GM19455 (cell line): ENCODE results near the gene DPF3.
"Not testable (repeated sequence)": the region's sequence is repeated elsewhere in the genome, so short reads cannot be mapped to it uniquely, and the experiment has no call there.

ENCODE experiments used
- ATAC-seq: cut with Tn5 transposase; IDR thresholded peaks from one replicate; pipeline ENCODE4 v1.9.1; 2021; ENCODE audit not compliant: unreplicated experiment

DPF3 gene

DNA sequence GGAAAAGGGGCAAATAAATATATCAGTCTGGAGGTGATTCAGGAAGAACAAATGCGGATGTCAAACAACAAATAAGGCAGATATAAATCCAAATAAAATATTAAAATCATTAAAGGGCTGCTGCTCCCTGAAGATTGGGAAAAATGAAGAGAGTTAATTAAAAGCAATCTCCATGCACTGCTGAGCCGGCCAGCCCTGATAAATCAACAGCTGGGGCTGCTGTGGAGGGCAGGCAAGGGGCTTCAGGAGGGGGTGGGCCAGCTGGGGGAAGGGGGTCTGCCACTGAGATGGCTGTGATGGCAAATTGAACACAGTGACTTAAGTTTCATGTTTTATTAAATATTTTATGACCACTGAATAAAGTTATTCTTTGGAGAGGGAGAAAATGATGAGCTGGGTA is 12.4 kb downstream of the DPF3 start:
- ATAC-seq, result no peak

DNA sequence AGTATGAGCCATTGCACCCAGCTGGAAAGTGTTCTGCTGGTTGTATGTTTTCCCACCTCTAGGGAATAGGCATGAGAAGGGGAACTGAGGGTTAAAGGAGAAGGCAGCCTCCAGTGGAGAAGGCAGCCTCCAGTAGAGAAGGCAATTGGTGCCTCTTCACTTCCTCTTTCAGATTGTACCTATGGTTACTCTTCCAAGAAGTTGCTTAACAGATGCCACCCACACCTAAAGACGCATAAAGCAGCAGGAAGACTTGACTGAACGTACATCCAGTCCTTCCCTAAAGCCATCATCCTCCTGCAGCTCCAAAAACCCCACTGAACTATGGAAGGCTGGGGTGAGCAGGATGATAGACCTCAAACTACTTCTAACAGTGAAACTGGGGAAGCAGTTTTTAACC is 13.1 kb downstream of the DPF3 start:
- ATAC-seq, result no peak

DNA sequence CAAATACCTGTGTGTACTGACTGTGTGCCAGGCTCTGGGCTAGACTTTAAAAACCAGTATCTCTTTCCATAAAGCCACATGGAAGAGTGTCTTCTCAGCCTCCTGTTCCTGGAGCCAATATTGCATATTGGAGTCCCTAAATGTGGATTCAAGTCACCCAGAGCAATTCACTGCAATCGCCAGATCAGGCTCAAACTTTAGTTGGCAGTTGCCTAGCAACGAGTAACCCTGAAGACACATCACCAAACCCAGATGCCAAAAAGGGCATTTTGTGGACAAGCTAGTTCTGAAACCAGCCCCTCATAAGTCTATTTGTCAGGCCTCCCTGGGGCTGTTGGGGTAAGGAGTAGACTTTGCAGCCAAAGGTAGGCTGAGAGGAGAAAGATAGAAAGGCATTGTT is 13.7 kb downstream of the DPF3 start:
- ATAC-seq, result no peak

DNA sequence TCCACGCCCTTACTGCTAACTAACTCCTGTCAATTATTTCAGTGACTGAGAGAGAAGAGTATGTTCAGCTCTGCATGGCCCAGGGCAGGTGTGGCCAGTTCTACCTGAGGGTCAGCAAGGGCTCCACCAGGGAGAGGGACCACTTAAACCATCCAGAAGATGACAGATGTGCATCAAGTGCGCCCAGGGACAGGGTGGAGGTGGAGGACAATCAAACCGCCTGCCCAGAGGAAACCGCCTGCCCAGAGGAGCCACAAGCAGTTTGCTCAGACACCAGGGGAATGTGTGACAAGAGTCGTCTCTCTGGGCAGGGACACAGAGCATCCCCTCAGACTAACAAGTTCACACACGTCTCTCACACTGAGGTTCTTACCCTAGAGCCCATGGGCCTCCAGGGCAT is 14.5 kb downstream of the DPF3 start:
- no peak for ATAC-seq

DNA sequence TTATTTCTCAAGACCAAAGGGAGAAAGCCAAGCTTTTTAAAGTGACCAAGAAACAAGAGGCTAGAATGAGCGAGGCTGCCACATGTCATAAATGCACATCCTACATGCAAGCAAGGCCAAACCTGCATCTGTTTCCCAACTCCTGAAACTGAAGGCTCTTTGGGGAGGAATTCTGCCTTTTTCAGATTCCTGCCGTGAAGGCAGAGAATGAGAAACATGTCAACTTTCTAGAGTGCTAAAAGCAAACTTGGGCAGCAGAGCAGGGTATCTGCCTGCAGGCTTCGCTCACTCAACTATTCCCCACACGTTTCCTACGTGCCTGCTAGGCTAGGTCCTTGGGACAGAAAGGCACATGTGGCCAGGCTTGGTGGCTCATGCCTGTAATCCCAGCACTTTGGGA is 15.2 kb downstream of the DPF3 start:
- no peak for ATAC-seq

DNA sequence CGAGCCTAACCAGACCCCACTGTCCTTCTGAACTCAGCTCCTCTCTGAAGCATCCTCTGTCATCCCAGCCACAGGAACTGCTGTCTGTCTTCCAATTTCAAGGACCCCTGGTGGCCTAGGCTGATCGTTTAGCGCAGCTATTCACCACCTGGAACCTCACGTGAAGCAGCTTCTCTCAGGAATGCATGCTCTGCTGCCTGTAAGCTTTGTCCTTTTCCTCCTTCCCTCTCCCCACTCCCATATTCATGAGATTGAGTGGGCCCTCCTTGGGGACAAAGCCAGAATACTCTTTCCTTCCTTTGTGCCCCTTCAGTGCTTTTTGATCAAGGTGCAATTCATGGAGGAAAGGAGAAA is 17.2 kb downstream of the DPF3 start:
- ATAC-seq, result no peak

DNA sequence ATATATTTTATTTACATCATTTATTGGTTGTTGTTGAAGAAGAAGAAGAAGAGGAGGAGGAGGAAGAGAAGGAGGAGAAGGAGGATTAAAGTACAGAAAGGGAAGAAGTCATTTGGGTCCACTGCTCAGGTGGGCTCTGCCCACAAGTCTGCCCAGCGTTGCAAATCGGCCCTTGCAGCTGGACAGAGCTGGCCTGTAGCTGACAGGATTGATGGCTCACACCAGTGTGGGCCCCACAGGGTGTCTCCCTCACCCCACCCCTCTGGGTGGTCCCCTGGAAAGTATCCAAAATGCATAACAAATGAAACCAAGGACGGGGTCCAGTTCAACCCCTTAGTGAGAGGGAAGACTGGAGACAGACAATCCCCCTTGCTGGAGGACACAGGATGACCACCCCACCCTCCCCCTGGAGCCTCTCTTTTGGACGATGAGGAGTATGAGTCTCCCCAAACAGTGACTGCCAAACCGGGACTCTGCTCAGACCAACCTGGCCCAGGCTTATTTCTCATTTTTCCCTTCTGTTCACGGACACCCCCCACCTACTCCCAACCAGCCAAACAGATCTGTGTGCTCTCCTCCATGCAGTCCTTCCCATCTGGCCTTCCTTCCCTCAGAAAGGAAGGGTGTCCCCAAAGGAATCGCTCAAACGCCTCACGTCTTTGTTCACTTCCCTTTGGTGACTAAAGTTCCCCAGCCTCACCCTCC is 17.7 kb downstream of the DPF3 start:
- no peak for ATAC-seq

DNA sequence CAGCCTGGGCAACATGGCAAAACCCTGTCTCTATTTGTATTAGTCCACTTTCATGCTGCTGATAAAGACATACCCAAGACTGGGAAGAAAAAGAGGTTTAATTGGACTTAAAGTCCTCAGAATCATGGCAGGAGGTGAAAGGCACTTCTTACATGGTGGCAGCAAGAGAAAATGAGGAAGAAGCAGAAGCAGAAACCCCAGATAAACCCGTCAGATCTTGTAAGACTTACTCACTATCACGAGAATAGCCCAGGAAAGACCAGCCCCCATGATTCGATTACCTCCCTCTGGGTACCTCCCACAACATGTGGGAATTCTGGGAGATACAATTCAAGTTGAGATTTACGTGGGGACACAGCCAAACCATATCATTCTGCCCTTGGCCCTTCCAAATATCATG is 23.0 kb downstream of the DPF3 start:
- not testable (repeated sequence) for ATAC-seq

DNA sequence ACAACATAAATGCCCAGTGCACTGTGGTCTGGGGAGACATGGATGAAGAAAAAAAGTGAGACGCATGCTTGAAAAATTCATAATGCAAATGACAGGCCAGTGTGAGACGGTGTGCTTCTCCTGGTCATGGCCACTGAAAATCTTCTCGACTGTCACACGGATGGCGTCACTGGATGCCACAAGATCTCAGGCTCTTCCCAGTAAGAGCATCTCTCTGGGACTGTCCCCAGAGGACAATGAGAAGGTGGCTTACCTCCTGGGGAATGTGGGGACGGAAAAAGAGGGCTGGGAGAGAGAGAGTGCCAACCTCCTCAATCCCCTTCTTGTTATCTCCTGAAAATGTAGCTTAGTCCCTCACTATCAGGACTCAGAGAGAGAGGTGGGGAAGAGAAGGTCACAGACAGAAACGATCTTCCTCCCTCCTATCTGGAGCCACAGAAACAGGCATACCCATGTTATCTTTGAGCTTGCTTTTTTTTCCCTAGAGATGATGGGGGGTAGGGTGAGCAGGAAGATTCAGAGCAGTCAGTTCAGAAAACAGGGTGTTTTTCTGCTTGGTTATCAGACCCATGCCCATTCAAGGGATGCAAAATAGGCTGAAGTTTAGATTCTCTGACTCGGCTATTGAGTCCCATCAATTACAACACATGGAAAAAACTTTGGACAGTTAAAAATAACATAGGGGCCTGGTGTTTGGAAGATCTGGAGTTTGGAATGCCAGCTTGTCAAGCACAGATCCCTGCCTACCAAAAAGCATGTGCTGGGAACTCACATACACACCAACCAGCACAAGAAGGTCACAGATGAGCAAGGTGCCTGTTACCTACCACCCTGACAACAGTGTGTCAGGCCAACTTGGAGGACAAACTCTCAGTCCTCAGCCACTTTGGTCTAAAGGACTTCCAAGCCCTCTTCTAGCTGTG is 24.2 kb downstream of the DPF3 start:
- no peak for ATAC-seq

DNA sequence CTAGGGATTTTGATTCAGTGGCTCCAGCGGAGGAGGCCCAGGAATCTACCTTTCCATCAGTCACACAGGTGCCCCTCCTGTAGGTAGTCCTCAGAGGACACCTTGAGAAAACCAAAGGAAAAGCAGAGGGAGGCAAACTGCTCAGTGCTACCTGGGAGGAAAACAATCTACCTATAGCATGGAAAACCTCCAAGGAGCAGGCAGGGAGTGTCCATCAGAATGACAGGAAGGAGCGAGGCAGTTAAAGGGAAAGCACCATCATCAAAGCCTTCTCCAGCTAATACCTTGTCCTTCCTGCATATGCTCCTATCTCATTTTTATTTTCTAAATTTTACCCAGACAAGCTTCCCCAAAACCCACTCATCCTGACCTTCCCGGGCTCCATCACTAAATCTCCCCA is 25.4 kb downstream of the DPF3 start:
- no peak for ATAC-seq

DNA sequence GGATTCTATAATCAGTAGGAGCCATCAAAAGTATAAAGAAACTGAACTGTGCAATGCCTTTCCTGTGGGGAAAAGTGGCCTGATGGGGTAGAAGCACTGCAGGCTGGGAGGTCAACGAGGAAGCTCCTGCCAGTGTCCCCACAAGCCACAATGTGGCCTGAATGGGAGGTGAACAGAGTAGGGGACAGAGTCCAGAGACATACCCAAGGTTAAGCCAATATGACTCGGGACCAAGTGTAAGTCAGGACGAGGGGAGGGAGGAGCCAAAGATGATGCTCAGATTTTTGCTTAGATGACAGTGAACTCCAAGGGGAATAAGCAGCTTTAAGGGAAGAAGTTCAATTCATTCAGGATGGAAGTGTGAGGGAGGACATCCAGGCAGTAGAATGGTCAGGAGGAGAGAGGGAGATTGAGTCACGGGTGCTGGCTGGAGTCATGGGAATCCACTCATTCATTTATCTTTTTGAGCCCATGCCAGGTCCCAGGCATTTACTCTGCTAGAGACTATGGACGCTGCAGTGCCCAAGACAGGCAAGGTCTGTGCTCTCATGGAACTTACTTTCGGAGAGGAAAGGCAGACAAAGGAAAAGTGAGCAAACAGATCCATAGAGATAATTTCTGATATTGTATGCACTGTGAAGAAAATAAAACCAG is 29.1 kb downstream of the DPF3 start:
- no peak for ATAC-seq

DNA sequence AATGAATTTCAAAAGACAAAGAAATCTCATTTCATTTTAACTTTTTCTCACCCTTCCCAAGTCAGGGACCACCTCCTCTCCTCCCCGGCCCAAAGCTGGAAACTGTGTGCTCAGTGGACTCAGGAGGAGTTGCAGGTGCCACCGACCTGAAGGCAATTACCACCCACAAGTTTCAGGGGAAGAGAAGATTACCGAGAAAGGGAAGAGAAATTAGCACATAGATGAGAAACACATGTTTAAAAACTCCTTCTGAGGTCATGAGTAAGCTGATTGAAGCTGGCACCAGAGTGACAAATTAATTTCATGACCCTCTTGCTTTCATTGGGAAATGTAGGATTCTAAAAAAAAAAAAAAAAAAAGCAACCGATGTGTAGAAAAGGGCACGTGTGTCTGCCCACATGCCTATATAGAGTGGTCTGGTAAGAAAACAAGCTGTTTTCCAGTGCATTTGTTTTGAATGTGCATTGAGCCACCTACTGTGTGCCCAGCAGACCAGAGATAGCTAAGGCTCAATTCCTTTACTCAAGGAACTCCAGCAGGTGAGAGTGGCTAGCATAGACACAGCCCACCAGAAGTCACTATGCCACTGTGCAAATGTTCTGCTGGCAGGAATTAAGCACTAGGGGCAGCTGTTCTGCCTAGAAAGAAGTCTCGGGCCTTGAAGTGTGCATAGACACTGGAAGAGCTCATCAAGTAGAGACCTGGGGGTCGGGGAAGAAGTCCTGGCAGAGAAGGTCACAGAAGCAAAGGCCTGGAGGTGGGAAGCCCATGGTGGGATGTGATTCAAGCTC is 30.5 kb downstream of the DPF3 start:
- no peak for ATAC-seq

DNA sequence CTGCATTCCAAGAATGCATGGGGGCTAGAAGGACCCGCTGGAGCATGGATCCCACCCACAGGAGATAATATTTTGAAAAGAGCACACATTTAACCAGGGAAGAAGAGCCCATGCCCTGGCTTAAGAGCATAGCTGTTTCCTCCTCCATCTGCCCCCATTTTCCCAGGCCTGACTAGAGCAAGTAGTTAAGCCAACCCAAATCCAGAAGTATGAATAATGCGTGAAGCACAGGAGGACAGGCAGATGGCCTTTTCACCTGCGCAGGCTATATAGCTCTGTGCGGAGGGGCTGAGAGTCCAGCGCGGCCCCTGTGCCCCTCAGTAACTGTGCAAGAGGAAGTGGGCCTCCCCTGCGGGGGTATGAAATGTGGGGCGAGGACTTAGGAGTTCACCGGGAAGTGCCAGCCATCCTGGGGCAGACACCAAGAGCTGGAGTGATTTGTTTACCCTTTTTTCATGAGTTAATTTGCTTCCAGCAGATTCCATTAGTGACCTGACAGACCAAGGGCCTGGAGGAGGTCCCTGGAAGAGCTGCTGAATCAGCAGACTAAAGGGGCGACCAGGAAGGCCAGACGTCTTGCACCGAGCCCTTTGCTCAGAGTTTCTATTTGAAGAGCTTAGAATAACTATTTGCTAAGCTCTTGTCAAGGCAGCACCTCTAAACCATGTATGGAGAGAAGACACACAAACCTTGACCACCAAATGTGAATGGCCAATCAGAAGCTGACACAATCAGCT is 37.2 kb downstream of the DPF3 start:
- ATAC-seq, result no peak

DNA sequence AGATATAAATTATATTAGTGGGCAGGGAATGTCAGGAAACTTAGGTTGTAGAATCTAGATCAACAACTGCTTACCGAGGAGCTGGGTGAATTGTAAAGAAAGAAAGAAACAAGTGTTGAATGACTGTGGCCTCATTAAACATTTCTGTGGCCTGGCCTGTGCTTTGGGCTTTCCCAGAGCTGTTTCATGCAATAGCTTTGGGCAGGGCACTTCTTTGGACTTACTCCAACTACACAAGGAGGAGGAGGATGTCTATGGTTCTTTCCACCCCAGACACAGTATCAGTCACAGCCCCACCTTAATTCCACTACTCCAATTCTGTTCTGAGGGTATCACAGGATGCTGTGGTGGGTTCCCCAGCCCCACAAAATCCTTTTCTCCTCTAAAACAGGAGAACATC is 38.0 kb downstream of the DPF3 start:
- no peak for ATAC-seq

DNA sequence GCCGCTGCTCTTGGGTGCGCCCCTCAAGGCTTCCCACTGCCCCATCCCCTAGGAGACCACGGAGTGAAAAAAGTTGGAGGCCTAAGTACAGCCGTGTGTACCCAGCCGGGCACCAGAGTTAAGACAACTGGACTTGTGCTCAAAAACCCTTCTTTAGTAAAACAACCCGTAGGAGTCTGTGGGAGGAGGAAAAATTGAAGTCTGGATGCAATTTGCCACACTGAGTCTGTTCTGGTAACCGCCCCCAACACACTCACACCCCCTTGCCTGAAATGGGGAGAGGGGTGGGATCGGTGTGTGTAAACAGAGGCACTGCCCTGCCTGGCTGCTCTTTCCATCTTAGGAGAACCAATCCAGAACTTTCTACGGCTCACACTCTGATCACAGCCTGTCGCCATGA is 41.7 kb downstream of the DPF3 start:
- ATAC-seq, result no peak

DNA sequence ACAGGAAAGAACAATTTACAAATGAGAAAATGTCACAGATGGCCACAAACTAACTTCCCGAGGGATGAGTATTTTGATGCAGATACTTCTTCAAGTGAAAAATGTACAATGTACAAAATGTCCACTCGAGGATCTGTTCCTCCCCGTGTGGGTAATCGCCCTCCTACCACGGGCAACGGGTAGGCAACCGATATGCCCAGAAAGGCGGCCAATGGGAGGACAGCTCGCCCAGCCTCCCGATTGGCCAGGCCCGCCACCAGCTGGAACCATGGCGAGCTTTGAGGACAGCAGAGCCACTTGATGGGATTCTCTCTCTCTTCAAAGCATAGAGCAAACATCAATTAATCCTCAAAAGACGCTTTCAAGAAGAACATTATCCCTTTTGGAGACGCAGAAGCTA is 42.3 kb downstream of the DPF3 start:
- ATAC-seq, result no peak

DNA sequence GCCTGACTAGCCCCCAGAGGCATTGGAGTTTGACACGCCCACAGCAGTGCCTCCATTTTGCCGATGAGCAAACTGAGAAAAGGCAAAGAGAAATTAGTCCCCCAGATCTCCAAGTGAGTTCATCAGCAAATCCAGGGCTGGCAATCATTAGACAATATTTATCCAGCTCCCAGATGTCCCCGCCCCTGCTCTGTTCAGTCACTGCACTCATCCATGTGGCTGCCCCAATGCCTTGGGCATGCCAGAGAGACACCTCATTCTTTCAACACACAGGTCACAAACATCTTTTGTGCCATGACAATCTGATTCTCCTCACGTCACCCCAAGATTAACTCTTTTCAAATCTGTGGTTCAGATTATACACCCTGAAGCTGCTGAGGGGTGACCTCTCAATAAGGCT is 43.5 kb downstream of the DPF3 start:
- no peak for ATAC-seq

DNA sequence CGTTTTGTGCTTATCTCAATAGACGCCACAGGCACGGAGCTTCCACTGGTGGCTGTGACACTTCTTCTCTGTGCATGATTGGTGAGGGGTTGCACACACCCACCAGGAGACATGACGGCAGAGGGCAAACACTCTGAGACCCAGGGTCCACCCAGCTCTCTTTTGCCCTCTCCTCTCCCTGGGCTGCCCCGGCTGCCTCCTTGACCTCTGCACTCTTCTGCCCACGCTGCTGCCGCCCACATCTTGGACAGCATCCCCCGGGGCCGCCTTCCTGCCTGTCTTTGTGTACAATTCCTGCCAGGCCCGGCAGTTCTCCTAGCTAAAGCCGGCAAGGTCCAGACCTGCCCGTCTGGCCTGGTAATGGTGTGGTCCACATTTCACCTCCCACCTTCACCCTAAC is 44.7 kb downstream of the DPF3 start:
- ATAC-seq, result no peak

DNA sequence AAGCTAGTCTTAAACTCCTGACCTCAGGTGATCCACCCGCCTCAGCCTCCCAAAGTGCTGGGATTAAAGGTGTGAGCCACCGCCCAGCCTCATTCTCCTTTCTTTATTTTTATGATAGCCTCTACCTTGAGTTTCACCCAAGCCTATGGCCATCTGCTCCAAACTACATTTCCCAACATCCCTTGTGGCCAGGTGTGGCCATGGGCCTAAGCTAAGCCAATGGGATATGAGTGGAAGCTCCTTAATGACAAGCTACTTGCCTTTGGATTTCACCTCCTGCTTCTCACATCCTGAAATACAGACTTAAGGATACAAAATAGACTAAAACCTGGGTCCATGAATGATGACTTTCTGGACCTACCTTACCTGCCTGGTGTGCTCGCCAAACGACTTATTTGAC is 46.2 kb downstream of the DPF3 start:
- no peak for ATAC-seq

DNA sequence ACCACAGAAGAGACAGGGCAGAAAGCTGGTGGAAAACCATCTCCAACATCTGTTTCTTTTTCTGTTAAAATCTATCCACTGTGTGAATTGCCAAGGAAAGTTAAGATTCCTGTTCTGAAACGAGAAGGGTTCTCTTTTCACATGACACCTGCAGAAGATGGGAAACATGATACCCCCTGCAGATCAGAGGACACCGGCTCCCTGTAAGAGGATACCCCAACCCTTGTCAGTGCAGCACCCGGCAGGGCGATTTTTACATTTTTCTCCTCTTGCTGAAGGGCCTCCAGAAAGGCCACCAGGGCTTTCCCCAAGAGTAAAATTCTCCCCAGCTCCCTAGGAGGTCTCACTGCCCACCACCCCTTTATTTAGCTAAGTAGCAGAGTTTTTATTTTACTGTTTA is 48.2 kb downstream of the DPF3 start:
- no peak for ATAC-seq

DNA sequence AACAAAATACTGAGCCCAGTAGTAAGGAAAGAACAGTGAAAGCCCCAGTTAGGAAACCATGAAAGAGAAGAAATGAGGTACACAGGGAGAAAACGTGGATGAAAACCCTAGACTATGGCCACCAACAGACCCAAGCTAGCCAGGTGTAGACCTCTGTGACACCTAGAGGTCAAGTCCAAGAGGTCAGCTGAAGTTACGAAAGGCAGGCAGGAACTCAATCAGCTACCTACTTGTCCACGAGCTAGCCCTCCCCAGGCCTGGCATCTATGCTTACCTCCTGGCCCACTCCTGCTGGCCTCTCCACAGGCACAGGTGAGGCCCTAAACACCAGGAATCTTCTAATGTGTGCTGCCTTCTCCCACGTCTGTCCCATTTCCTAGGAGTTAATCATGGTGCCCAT is 48.7 kb downstream of the DPF3 start:
- ATAC-seq, result no peak
